Activated CD8-positive, alpha-beta memory T cell treated with anti-CD3 and anti-CD28 coated beads, Interleukin-2, amount 50 U/mL, for 24 hours (primary cell): ENCODE measurements around the gene FGGY.

Experiments
- DNase-seq: peaks from one replicate; pipeline ENCODE4 v3.0.0-alpha.2; 2020; ENCODE audit errors: extremely low read depth

FGGY gene

DNA sequence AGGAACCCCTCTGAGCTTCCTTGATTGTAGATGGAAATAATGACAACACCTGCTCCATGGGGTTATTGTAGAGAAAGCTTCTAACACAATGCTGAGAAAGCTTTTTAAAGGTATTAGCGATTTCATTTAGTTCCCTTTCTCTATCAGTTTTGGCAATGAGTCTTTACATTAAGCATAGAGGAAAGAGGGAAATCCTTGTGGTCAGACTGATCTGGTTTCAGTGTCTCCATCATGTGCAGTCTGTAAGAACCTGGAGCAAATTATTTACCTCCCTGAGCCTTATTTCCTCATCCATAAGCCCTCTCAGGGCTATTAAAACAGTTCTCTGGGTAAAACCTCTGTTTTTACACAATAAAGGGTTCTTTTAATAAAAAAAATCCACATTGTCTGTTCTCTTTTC lies 87.5 kb downstream of the FGGY start:
- no peak for DNase-seq

DNA sequence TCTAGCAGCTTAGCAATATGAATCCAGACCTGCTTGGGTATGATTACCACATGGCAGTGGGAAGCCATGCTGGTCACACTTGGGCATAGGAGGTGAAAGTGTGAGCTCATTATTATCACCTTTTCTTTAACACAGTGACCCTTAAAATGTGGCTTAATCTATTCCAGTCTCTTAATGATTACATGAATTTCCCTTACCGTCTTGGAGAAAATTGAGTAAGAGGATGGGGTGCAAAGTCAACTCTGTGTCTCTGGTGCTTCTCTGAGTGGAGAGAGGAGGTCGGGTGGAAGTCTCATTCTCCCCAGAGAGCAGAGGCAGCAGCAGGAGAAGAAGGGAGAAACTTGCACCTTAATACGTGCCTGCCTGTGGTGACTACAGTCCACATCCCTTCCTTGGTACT lies 91.3 kb downstream of the FGGY start:
- DNase-seq, result no peak

- DNase-seq, result no peak
Observed at GRCh38 chr1:59389847-59390246, 93.0 kb downstream of the FGGY start.

DNA sequence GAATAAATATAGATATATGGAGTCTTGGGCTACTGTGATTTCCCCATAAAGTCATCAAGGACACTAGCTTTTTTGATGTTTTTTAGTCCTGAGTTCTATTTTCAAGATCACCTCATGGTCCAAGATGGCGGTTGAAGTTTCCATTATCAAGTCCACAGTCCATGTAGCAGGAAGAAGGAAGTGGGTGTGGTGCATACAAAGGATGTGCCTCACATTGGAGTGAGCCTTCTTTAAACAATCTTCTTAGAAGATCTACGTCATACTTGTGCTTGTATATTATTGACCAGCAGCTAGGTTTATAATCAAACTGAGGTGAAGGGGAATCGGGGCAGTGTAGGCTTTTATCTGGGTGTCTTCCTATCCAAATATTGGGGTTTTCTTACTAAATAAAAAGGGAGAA lies 93.4 kb downstream of the FGGY start:
- no peak for DNase-seq

DNA sequence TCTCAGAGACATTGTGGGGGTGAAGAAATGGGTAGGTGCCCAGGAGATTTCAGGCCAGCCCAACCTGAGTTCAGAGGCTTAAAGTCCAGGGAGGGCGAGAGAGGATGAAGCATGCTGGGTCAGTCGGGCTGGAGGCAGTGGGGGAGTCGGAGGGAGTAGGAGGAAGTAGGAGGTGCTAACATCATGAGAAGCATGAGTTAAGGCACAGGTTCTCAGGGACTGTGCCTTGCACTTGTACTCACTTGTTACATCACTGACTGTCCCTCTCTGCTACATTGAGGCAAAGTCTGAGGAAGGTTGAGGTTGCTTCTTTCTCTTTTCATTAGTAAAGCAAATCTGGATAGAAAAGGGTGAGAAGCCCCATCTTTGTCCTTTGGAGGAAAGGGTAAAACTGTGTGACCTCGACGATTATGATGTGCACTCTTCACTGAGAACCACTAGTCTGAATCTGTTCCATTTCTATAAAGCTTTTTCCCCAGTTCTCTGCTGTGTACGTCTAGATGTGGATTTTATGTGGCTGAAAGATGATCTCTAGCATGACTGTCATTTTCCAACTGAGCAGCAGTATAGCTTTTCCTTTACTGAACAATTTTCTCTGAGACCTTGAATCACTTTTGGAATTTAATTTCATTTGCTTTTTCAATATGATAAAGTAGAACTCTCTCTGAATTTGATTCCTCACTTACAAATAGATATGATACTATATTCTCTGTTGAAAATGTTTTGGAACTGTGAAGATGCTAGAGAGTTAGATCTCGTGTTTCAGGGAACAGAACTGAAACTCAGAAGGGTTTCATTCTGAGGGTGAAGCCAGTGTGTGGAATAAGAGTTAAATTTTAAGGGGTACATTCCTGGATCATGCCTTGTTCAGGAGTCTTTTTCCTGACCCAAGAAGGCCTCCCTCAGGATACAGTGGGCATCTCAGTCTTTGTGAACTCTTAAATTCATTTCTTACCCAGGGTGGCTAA lies 94.6 kb downstream of the FGGY start:
- no peak for DNase-seq

DNA sequence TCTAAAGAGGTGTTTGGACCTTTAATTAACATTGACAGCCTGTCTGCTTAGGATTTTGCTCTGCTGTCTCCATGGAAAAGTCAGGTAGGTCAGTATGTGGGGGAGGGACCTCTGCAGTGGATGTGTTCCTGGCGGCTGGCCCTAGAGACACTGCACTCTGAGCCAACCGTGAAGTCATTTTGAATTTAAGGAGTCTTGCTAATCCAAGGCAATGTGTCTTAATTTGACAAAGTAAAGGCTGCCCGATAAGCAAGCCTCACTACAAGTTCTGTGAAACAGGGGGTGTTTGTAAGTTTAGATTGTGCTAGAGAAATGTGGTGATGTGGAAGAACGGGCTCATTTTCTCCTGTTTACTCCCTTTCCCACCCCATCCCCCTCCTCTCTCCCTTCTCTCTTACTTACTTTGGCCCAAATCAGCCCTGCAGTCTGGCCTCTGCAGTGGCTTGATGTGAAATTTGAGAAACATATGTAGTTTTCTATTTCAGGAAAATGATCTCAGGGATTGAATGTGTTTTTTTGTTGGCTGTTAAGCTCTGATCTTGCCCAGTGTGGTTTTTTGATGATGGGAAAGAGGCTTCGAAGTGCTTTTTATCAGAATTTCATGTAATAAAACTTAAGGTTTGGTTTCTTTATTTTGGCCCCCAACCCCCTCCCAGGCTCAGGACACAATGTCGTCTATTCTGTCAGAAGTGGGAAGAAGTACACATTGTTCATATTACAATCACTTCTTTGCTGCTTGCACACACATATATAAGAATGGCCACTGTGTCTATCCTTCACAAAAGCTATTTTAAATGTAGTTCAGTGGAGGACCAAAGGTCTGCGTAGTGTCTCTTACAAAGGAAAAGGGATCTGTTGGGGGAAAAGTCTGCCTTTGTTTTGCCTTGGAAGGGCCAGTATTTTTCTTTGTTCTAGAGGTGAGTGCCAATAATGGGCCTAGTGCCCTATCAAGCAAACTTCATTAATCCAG lies 96.6 kb downstream of the FGGY start:
- no peak for DNase-seq

DNA sequence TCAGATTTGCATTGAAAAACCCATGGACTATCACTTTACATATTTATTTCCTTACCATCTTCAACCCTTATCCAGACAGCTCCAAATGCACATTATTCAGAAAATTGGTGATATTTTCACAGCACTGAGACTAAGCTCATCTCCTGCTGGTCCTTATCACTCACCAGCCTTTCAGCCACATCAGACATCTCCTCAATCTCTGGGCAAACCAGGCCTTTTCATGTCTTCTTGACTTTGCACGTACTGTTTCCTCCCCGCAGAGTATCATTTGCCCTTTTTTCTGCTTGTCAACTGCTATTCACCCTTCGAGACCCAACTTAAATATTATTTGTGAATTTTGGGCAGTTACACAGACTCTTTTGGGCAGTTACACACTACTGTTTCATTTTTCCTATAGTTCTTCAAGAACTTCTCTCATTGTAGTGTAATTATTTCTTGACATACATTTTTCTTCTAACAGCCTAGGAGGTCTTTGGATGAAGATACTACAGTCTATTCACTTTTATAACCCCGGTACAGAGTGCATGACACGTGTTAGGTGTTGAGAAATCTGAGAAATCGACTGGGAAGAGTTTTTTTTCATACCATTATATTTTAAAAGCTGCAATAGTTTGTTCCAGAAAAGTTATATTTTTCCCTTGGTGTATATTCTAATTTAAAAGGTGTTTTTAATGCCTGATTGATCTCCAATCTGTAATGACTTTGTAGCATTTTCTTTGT lies 98.0 kb downstream of the FGGY start:
- no peak for DNase-seq

- DNase-seq, result no peak
Observed at GRCh38 chr1:59396387-59396786, 99.5 kb downstream of the FGGY start.

- no peak for DNase-seq
Observed at GRCh38 chr1:59397139-59397858, 100.4 kb downstream of the FGGY start.

- no peak for DNase-seq
Observed at GRCh38 chr1:59399642-59400041, 102.7 kb downstream of the FGGY start.

GRCh38 chr1:59401581-59401980 lies 104.7 kb downstream of the FGGY start:
- DNase-seq, result no peak

GRCh38 chr1:59404796-59405195 lies 107.9 kb downstream of the FGGY start:
- DNase-seq, result no peak

DNA sequence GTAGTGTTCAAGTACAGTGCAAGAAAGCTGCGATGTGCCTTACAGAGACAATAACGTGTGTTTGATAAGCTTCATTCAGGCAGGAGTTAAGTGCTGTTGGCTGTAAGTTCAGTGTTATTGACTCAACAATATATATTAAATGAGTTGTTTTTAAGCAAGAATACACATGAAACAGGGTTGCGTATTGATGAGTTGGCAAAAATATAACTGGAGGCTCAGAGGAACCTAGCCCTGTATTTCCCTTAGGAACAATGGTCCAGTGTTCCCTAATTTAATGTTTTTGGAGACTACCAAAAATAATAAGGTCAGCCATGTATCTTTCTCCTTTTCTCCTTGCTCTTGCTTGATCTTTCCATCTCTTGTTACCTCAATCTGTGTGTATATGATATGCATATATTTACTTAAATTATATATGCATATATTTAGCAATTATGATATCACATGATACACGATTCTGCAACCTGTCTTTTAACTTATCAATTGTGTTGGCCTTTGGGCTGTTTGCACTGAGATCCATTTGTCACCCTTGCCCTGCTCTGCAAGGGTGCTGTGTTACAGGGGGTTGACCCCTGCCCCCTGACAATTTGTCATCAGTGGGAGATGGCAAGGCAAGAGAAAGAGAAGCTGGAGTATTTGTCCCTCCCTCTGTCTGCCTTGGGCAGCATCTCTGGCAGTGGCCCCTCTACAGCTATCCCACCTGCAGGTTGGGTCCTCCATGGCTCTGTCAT lies 109.7 kb downstream of the FGGY start:
- DNase-seq, result no peak

DNA sequence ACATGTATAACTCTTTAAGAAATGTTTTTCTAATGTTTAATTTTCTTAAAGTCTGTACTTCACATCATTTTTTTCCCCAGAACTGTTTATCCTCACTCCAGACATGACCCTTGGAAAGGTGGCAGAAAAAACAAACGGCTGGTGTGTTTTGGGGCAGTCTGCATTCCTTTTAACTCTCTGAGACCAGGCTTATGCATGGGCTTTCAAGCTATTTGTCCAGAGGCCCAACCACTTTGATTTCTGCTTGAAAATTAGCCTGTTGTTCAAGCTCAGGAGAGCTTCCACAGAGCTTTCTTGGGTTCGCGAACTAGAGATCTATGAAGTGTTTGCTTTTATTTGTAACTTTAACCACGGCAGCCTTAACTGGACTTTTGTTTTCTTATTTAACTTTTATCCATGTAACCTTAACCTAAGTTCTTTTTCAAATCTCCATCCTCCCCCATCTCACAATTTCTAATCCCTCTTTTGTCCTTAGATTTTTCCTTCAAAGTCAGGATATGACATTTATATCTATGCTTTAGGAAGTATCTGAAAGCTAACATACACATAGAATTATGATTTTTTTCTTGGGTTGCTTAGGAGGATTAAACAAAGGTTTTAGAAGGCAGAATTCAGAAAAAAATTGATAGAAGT lies 111.8 kb downstream of the FGGY start:
- no peak for DNase-seq

DNA sequence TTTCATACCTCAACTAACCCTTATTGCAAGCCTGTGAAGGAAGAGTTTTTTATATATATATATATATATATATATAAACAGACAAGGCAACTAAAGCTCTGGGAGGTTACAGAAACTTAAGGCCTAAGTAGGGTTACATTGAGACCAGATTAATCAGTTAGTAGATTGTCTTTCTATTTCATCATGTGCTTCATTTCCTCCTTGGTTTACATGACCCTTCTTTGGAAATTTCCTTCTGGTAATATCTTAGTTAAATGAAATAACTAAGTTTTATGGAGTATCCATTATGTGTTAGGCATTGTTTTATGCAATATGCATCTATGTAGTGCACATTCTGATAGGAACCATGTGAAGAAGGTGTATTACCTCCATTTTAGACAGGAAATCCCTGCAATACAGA lies 112.7 kb downstream of the FGGY start:
- DNase-seq, result no peak

GRCh38 chr1:59409986-59410385 lies 113.1 kb downstream of the FGGY start:
- no peak for DNase-seq

DNA sequence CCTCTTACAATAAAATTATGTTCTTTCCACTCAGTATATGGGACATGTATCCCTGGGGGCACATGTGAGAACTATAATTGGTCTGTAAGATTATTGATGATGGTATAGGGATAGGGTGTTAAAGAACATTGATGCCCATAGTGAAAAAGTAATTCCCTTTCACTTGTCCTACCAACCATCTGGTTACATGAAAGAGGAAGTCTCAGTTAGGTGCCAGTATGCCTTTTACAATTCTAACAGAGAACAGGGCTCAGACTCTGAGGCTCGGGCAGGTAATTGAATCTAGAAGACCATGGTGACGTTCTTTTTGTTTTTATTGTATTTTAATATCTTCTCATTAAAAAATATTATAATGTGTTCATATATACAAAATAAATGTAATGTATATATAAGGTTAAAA lies 113.6 kb downstream of the FGGY start:
- no peak for DNase-seq

- DNase-seq, result no peak
Observed at GRCh38 chr1:59411147-59411546, 114.3 kb downstream of the FGGY start.

DNA sequence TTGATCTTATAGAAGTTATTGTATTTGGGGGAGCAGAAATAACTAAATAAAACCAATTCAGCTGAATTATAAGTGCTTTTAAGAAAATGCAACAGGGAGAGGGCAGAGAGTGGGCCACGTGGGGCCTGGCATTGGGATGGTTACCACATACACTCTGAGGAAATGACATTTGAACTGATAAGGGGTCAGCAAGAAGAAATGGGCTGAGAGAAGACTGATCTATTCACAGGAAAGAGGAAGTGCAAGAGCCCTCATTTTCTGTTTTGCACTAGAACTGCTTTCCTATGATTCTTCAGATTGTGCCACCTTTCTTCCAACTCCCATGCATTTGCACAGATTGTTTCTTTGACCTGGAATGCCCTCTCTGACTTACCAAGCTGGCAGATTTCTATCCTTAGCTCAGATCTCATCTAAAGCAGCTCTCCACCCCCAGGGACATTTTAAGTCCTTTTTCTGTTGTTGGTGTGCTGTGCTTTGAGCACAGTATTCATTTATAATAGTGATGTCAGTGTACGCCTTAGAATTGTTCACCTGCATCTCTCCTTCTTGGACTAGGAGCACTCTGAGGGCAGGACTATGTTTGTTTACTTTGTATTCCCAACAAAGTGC lies 115.9 kb downstream of the FGGY start:
- DNase-seq, result no peak

GRCh38 chr1:59413327-59413720 lies 116.4 kb downstream of the FGGY start:
- DNase-seq, result no peak
